Stimulated activated CD4-positive, alpha-beta T cell treated with anti-CD3 and anti-CD28 coated beads, TNF-alpha, amount 100 ng/mL, for 1 hour (primary cell): ENCODE data around the gene DLGAP1.

ENCODE experiments used
- DNase-seq, 3 donors: peaks; one replicate each; pipeline ENCODE4 v3.0.0-alpha.2; 2020; ENCODE audit warnings: low read depth in 3 of 3, low spot score in 1 of 3

The DLGAP1 gene

GRCh38 chr18:3832025-3832638, 623.0 kb downstream of the DLGAP1 start:
- no peak for DNase-seq

GRCh38 chr18:3830604-3831003, 624.5 kb downstream of the DLGAP1 start:
- no peak for DNase-seq

GRCh38 chr18:3827236-3827845, 627.8 kb downstream of the DLGAP1 start:
- DNase-seq = no peak

- DNase-seq = no peak
Observed at GRCh38 chr18:3826021-3826420, 629.1 kb downstream of the DLGAP1 start.

GRCh38 chr18:3824101-3824500, 631.0 kb downstream of the DLGAP1 start:
- no peak for DNase-seq

GRCh38 chr18:3823073-3823472, 632.0 kb downstream of the DLGAP1 start:
- DNase-seq = no peak

- DNase-seq = no peak
Observed at GRCh38 chr18:3821524-3821923, 633.6 kb downstream of the DLGAP1 start.

GRCh38 chr18:3819961-3820360, 635.1 kb downstream of the DLGAP1 start:
- DNase-seq = no peak

GRCh38 chr18:3816610-3817363, 638.3 kb downstream of the DLGAP1 start:
- no peak for DNase-seq

- DNase-seq = no peak
Observed at GRCh38 chr18:3815991-3816390, 639.1 kb downstream of the DLGAP1 start.

- DNase-seq = no peak
Observed at GRCh38 chr18:3814816-3815215, 640.3 kb downstream of the DLGAP1 start.

GRCh38 chr18:3810296-3810695, 644.8 kb downstream of the DLGAP1 start:
- no peak for DNase-seq

GRCh38 chr18:3808985-3809780, 645.9 kb downstream of the DLGAP1 start:
- no peak for DNase-seq

- DNase-seq = no peak
Observed at GRCh38 chr18:3806656-3807055, 648.5 kb downstream of the DLGAP1 start.

- DNase-seq = no peak
Observed at GRCh38 chr18:3804336-3804735, 650.8 kb downstream of the DLGAP1 start.

GRCh38 chr18:3803350-3803749, 651.8 kb downstream of the DLGAP1 start:
- no peak for DNase-seq

GRCh38 chr18:3799515-3799914, 655.6 kb downstream of the DLGAP1 start:
- DNase-seq = no peak

GRCh38 chr18:3798032-3798431, 657.1 kb downstream of the DLGAP1 start:
- DNase-seq = no peak

GRCh38 chr18:3796434-3796833, 658.7 kb downstream of the DLGAP1 start:
- no peak for DNase-seq

GRCh38 chr18:3794537-3795348, 660.4 kb downstream of the DLGAP1 start:
- DNase-seq = no peak

GRCh38 chr18:3793545-3793944, 661.6 kb downstream of the DLGAP1 start:
- DNase-seq = no peak
